C4-2B (cell line): ENCODE results near the gene TMEM40.
"Not testable (repeated sequence)": the region's sequence is repeated elsewhere in the genome, so short reads cannot be mapped to it uniquely, and the experiment has no call there.

ENCODE experiments used
- H3K27ac ChIP-seq: fragments of 450-650 bp; 2 replicates; pipeline ENCODE4 v1.5.1; 2017
- CTCF ChIP-seq: fragments of 450-650 bp; conservative IDR thresholded peaks from 2 replicates; pipeline ENCODE4 v1.5.1; 2017; ENCODE audit warnings: mild to moderate bottlenecking
- ZFX ChIP-seq: fragments of 450-650 bp; IDR thresholded peaks from 2 replicates; pipeline ENCODE4 v1.6.1; 2017

TMEM40 gene

GRCh38 chr3:12724794-12725193 lies 34.3 kb downstream of the TMEM40 start:
- no peak for TF ChIP-seq ZFX
- no peak for TF ChIP-seq CTCF
- H3K27ac ChIP-seq = no peak overlapping the region

GRCh38 chr3:12723362-12723761 lies 35.7 kb downstream of the TMEM40 start:
- H3K27ac ChIP-seq = not testable (repeated sequence)

GRCh38 chr3:12722226-12722625 lies 36.8 kb downstream of the TMEM40 start:
- H3K27ac ChIP-seq = no peak overlapping the region
- TF ChIP-seq CTCF = no peak
- no peak for TF ChIP-seq ZFX

- H3K27ac ChIP-seq = no peak overlapping the region
Measured at GRCh38 chr3:12719984-12720898, 38.8 kb downstream of the TMEM40 start.

GRCh38 chr3:12719541-12719940 lies 39.5 kb downstream of the TMEM40 start:
- TF ChIP-seq ZFX (no peak), CTCF (no peak)
- no peak overlapping the region for H3K27ac ChIP-seq

More at GRCh38 chr3:12719984-12720898, 38.8 kb downstream of the TMEM40 start:
- TF ChIP-seq CTCF = peak; percentile 92
- no peak for TF ChIP-seq ZFX

- TF ChIP-seq CTCF = no peak
- TF ChIP-seq ZFX = no peak
- H3K27ac ChIP-seq = no peak overlapping the region
Measured at GRCh38 chr3:12716605-12717151, 42.4 kb downstream of the TMEM40 start.

- TF ChIP-seq CTCF (no peak), ZFX (no peak)
Measured at GRCh38 chr3:12714278-12714677, 44.8 kb downstream of the TMEM40 start.

GRCh38 chr3:12710062-12710461 lies 49.0 kb downstream of the TMEM40 start:
- TF ChIP-seq ZFX = no peak
- no peak for TF ChIP-seq CTCF
- no peak overlapping the region for H3K27ac ChIP-seq

More at GRCh38 chr3:12714278-12714677, 44.8 kb downstream of the TMEM40 start:
- H3K27ac ChIP-seq = no peak overlapping the region
